Activated CD4-positive, CD25-positive, alpha-beta regulatory T cell treated with anti-CD3 and anti-CD28 coated beads, Interleukin-2, amount 50 U/mL, for 72 hours (primary cell): ENCODE data around the gene DCLK1.

Experiments
- DNase-seq: peaks from one replicate; pipeline ENCODE4 v3.0.0; 2021

Gene DCLK1

GRCh38 chr13:35814605-35815011, 316.6 kb downstream of the DCLK1 start:
- no peak for DNase-seq

- DNase-seq = no peak
Observed at GRCh38 chr13:35812736-35813135, 318.4 kb downstream of the DCLK1 start.

GRCh38 chr13:35810321-35810720, 320.9 kb downstream of the DCLK1 start:
- no peak for DNase-seq

- DNase-seq = no peak
Observed at GRCh38 chr13:35808846-35809245, 322.3 kb downstream of the DCLK1 start.

GRCh38 chr13:35804901-35805300, 326.3 kb downstream of the DCLK1 start:
- DNase-seq = no peak

GRCh38 chr13:35797991-35798390, 333.2 kb downstream of the DCLK1 start:
- DNase-seq = no peak

- DNase-seq = no peak
Observed at GRCh38 chr13:35797244-35797643, 333.9 kb downstream of the DCLK1 start.

GRCh38 chr13:35796623-35797022, 334.6 kb downstream of the DCLK1 start:
- DNase-seq = no peak

GRCh38 chr13:35794734-35795389, 336.3 kb downstream of the DCLK1 start:
- no peak for DNase-seq

- no peak for DNase-seq
Observed at GRCh38 chr13:35793823-35794222, 337.4 kb downstream of the DCLK1 start.

- no peak for DNase-seq
Observed at GRCh38 chr13:35792911-35793310, 338.3 kb downstream of the DCLK1 start.

- DNase-seq = no peak
Observed at GRCh38 chr13:35792021-35792420, 339.2 kb downstream of the DCLK1 start.

- DNase-seq = no peak
Observed at GRCh38 chr13:35791184-35791851, 339.9 kb downstream of the DCLK1 start.

- no peak for DNase-seq
Observed at GRCh38 chr13:35789335-35790165, 341.6 kb downstream of the DCLK1 start.

GRCh38 chr13:35787937-35788336, 343.2 kb downstream of the DCLK1 start:
- DNase-seq = no peak

GRCh38 chr13:35785576-35786303, 345.4 kb downstream of the DCLK1 start:
- no peak for DNase-seq

- DNase-seq = no peak
Observed at GRCh38 chr13:35784286-35784951, 346.8 kb downstream of the DCLK1 start.

GRCh38 chr13:35782793-35783192, 348.4 kb downstream of the DCLK1 start:
- no peak for DNase-seq

- DNase-seq = no peak
Observed at GRCh38 chr13:35781036-35782000, 349.9 kb downstream of the DCLK1 start.

GRCh38 chr13:35780613-35781012, 350.6 kb downstream of the DCLK1 start:
- DNase-seq = no peak

GRCh38 chr13:35771898-35772297, 359.3 kb downstream of the DCLK1 start:
- DNase-seq = no peak
